Mucosa of rectum (tissue), 2 donors: ENCODE results near the gene TTC14.
"Not testable (repeated sequence)": the region's sequence is repeated elsewhere in the genome, so short reads cannot be mapped to it uniquely, and the experiment has no call there.

ENCODE experiments used
- H3K27ac ChIP-seq, 2 donors: one replicate each; pipeline ENCODE4 v1.7.0; 2013; ENCODE audit warnings: inconsistent platforms in 2 of 2, low read depth in 2 of 2, low read length in 2 of 2
- H3K27me3 ChIP-seq, 2 donors: one replicate each; pipeline ENCODE4 v1.7.0; 2013; ENCODE audit warnings: low read length in 2 of 2; ENCODE audit not compliant: control insufficient read depth in 2 of 2, insufficient read depth in 2 of 2
- H3K36me3 ChIP-seq, 2 donors: one replicate each; pipeline ENCODE4 v1.7.0; 2013; ENCODE audit warnings: low read length in 2 of 2; ENCODE audit not compliant: control insufficient read depth in 2 of 2, insufficient read depth in 2 of 2
- H3K4me1 ChIP-seq, 2 donors: one replicate each; pipeline ENCODE4 v1.7.0; 2013; ENCODE audit warnings: low read length in 2 of 2, mild to moderate bottlenecking in 1 of 2; ENCODE audit not compliant: control insufficient read depth in 2 of 2, insufficient read depth in 2 of 2
- H3K4me3 ChIP-seq, 2 donors: one replicate each; pipeline ENCODE4 v1.7.0; 2013; ENCODE audit warnings: low read length in 2 of 2
- H3K9ac ChIP-seq, 2 donors: one replicate each; pipeline ENCODE4 v1.7.0; 2013; ENCODE audit warnings: low read length in 2 of 2, low read depth in 1 of 2, mild to moderate bottlenecking in 1 of 2
- H3K9me3 ChIP-seq, 2 donors: one replicate each; pipeline ENCODE4 v1.7.0; 2013; ENCODE audit warnings: low read length in 2 of 2; ENCODE audit not compliant: control insufficient read depth in 2 of 2
- donor health status: healthy.
- donor health status: Normal muscosa, but diverticular disease.

TTC14 gene

GRCh38 chr3:180594631-180595558, 7.1 kb upstream of the TTC14 start:
- H3K4me3 ChIP-seq = no peak overlapping the region
- no peak overlapping the region for H3K27ac ChIP-seq
- no peaks in the 10 kb centered on the region for H3K36me3 ChIP-seq
- no peak overlapping the region for H3K9ac ChIP-seq
- peaks cover 0 to 2% of the 10 kb centered on the region in 2 donors for H3K27me3 ChIP-seq
- no peaks in the 10 kb centered on the region for H3K9me3 ChIP-seq
- H3K4me1 ChIP-seq = no peaks in the 10 kb centered on the region

GRCh38 chr3:180595559-180595935, 6.4 kb upstream of the TTC14 start:
- Histone ChIP-seq H3K27ac (no peak overlapping the region), H3K4me1 (no peaks in the 10 kb centered on the region), H3K27me3 (peaks cover 0 to 2% of the 10 kb centered on the region in 2 donors), H3K4me3 (no peak overlapping the region), H3K36me3 (no peaks in the 10 kb centered on the region), H3K9me3 (no peaks in the 10 kb centered on the region), H3K9ac (no peak overlapping the region)

- H3K27ac ChIP-seq = no peak overlapping the region
- H3K36me3 ChIP-seq = peaks cover 5 to 9% of the 10 kb centered on the region in 2 donors
- H3K9ac ChIP-seq = no peak overlapping the region
- no peak overlapping the region for H3K4me3 ChIP-seq
- peaks cover 3 to 5% of the 10 kb centered on the region in 2 donors for H3K4me1 ChIP-seq
- H3K9me3 ChIP-seq = peaks cover 0 to 3% of the 10 kb centered on the region in 2 donors
- peaks cover 0 to 2% of the 10 kb centered on the region in 2 donors for H3K27me3 ChIP-seq
These were observed 1.5 kb upstream of the TTC14 start for GRCh38 chr3:180600473-180600872.

- Histone ChIP-seq H3K4me1 (no peaks in the 10 kb centered on the region), H3K27ac (no peak overlapping the region), H3K9me3 (no peaks in the 10 kb centered on the region), H3K4me3 (no peak overlapping the region), H3K27me3 (no peaks in the 10 kb centered on the region), H3K9ac (no peak overlapping the region), H3K36me3 (peaks cover 54 to 60% of the 10 kb centered on the region in 2 donors)
These were observed 9.0 kb downstream of the TTC14 start for GRCh38 chr3:180611006-180611405.

- H3K4me3 ChIP-seq = no peak overlapping the region
- no peak overlapping the region for H3K9ac ChIP-seq
- no peaks in the 10 kb centered on the region for H3K4me1 ChIP-seq
- H3K27ac ChIP-seq = no peak overlapping the region
- no peaks in the 10 kb centered on the region for H3K27me3 ChIP-seq
- H3K36me3 ChIP-seq = peaks cover 44 to 46% of the 10 kb centered on the region in 2 donors
- H3K9me3 ChIP-seq = no peaks in the 10 kb centered on the region
These were observed 10.4 kb downstream of the TTC14 start for GRCh38 chr3:180612364-180612763.

- Histone ChIP-seq H3K27me3 (no peaks in the 10 kb centered on the region), H3K4me3 (no peak overlapping the region), H3K4me1 (no peaks in the 10 kb centered on the region), H3K9ac (no peak overlapping the region), H3K9me3 (no peaks in the 10 kb centered on the region), H3K36me3 (peaks cover 20 to 22% of the 10 kb centered on the region in 2 donors), H3K27ac (no peak overlapping the region)
These were observed 14.0 kb downstream of the TTC14 start for GRCh38 chr3:180615954-180616353.

- no peaks in the 10 kb centered on the region for H3K4me1 ChIP-seq
These were observed 15.1 kb downstream of the TTC14 start for GRCh38 chr3:180617049-180617448.

GRCh38 chr3:180618563-180618962, 16.6 kb downstream of the TTC14 start:
- H3K27ac ChIP-seq, H3K27me3 ChIP-seq, H3K4me1 ChIP-seq, H3K9ac ChIP-seq, H3K9me3 ChIP-seq, H3K36me3 ChIP-seq, H3K4me3 ChIP-seq: not testable (repeated sequence)

More at GRCh38 chr3:180617049-180617448, 15.1 kb downstream of the TTC14 start:
- H3K27ac ChIP-seq = no peak overlapping the region
- H3K27me3 ChIP-seq = no peaks in the 10 kb centered on the region
- H3K4me3 ChIP-seq = no peak overlapping the region
- H3K9me3 ChIP-seq = no peaks in the 10 kb centered on the region
- H3K36me3 ChIP-seq = peaks cover 12% of the 10 kb centered on the region in 2 donors
- H3K9ac ChIP-seq = no peak overlapping the region

- Histone ChIP-seq H3K4me3 (no peak overlapping the region), H3K36me3 (no peaks in the 10 kb centered on the region), H3K27ac (no peak overlapping the region), H3K4me1 (no peaks in the 10 kb centered on the region), H3K9me3 (no peaks in the 10 kb centered on the region), H3K9ac (no peak overlapping the region), H3K27me3 (no peaks in the 10 kb centered on the region)
These were observed 17.8 kb downstream of the TTC14 start for GRCh38 chr3:180619723-180620122.

GRCh38 chr3:180624714-180625113, 22.8 kb downstream of the TTC14 start:
- Histone ChIP-seq H3K4me1 (no peaks in the 10 kb centered on the region), H3K4me3 (no peak overlapping the region), H3K36me3 (no peaks in the 10 kb centered on the region), H3K9me3 (no peaks in the 10 kb centered on the region), H3K27me3 (no peaks in the 10 kb centered on the region), H3K9ac (no peak overlapping the region), H3K27ac (no peak overlapping the region)
